Ovary (tissue), 3 donors: ENCODE results near the gene ASMTL.

ENCODE experiments used
- EP300 ChIP-seq: sonication (generic); formaldehyde crosslinking; IDR thresholded peaks from one replicate; pipeline ENCODE4 v1.6.1; 2017; ENCODE audit warnings: antibody characterized with exemption
- POLR2A ChIP-seq: fragments of 450-650 bp; IDR thresholded peaks from one replicate; pipeline ENCODE4 v1.6.1; 2017; ENCODE audit warnings: antibody characterized with exemption, mild to moderate bottlenecking, moderate library complexity
- TF ChIP-seq, protein P1 (sequence below), 3 donors: fragments of 450-650 bp in 2 of 3; fragments of 200-600 bp in 1 of 3; IDR thresholded peaks; one replicate each; pipeline versions ENCODE4 v1.5.1 to v1.8.0; 2016 to 2022; ENCODE audit warnings: antibody characterized with exemption in 3 of 3, mild to moderate bottlenecking in 1 of 3
- donor health status: DM: no; HTN: no; CAD: no.

- TF ChIP-seq, protein P1, sequence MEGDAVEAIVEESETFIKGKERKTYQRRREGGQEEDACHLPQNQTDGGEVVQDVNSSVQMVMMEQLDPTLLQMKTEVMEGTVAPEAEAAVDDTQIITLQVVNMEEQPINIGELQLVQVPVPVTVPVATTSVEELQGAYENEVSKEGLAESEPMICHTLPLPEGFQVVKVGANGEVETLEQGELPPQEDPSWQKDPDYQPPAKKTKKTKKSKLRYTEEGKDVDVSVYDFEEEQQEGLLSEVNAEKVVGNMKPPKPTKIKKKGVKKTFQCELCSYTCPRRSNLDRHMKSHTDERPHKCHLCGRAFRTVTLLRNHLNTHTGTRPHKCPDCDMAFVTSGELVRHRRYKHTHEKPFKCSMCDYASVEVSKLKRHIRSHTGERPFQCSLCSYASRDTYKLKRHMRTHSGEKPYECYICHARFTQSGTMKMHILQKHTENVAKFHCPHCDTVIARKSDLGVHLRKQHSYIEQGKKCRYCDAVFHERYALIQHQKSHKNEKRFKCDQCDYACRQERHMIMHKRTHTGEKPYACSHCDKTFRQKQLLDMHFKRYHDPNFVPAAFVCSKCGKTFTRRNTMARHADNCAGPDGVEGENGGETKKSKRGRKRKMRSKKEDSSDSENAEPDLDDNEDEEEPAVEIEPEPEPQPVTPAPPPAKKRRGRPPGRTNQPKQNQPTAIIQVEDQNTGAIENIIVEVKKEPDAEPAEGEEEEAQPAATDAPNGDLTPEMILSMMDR (IDR thresholded peaks at IDR 0.05), result no peak
- TF ChIP-seq POLR2A (no peak), EP300 (no peak)
These were observed 84.4 kb downstream of the ASMTL start for GRCh38 chrX:1368385-1368698.
